A673 (cell line): Measurements from ENCODE around the gene HOXC5. TPM values are rescaled to one million over a fixed set of nuclear protein-coding genes. Genes with fewer than 3 reads are reported as not detected.

ENCODE experiments used
- BruUV-seq: library from RNA; stranded (reverse); fragments of 400-500 nt; replicated peaks from 2 replicates; lab custom pipeline; 2021; lab: Mats Ljungman, UMichigan
- CTCF ChIA-PET: fragments of 300-600 bp; sonication (Branson Sonifier 250); formaldehyde crosslinking; loops from one replicate; lab custom pipeline; 2022; ENCODE audit warnings: antibody characterized with exemption; lab: Charles Lee
- POLR2A ChIA-PET: fragments of 300-600 bp; sonication (Branson Sonifier 250); formaldehyde crosslinking; loops from one replicate; lab custom pipeline; 2022; ENCODE audit warnings: antibody characterized with exemption; ENCODE audit not compliant: low non-redundant PET; lab: Charles Lee
- DNase-seq: peaks from one replicate; pipeline ENCODE4 v3.0.0-alpha.2; 2015; ENCODE audit warnings: low spot score
- H3K27ac ChIP-seq: fragments of 200-600 bp; sonication (generic); 2 replicates; pipeline ENCODE4 v1.5.1; 2016; ENCODE audit warnings: mixed run types, low read depth, mild to moderate bottlenecking, mixed read lengths, antibody characterized with exemption, low read length; ENCODE audit not compliant: poor library complexity, severe bottlenecking
- H3K27me3 ChIP-seq: fragments of 200-600 bp; sonication (generic); replicated peaks from 2 replicates; pipeline ENCODE4 v1.6.1; 2017; ENCODE audit warnings: mixed run types, low read depth, mild to moderate bottlenecking, mixed read lengths, antibody characterized with exemption, low read length; ENCODE audit not compliant: insufficient read depth, poor library complexity
- H3K36me3 ChIP-seq: fragments of 200-600 bp; sonication (generic); 2 replicates; pipeline ENCODE4 v1.6.1; 2016; ENCODE audit warnings: mixed run types, mild to moderate bottlenecking, mixed read lengths, antibody characterized with exemption, low read length; ENCODE audit not compliant: insufficient read depth, poor library complexity, severe bottlenecking
- H3K4me1 ChIP-seq: fragments of 200-600 bp; sonication (generic); 2 replicates; pipeline ENCODE4 v1.6.1; 2017; ENCODE audit warnings: mixed run types, mild to moderate bottlenecking, mixed read lengths, antibody characterized with exemption, low read length; ENCODE audit not compliant: insufficient read depth, poor library complexity, severe bottlenecking
- H3K4me3 ChIP-seq: fragments of 200-600 bp; sonication (generic); 2 replicates; pipeline ENCODE4 v1.5.1; 2016; ENCODE audit warnings: low read depth, mixed run types, mild to moderate bottlenecking, mixed read lengths, low read length; ENCODE audit not compliant: poor library complexity, severe bottlenecking
- H3K9me3 ChIP-seq: fragments of 200-600 bp; sonication (generic); 2 replicates; pipeline ENCODE4 v1.6.1; 2016; ENCODE audit warnings: mixed run types, low read depth, mild to moderate bottlenecking, mixed read lengths, antibody characterized with exemption, low read length; ENCODE audit not compliant: poor library complexity, severe bottlenecking
- EZH2 ChIP-seq: fragments of 200-600 bp; sonication (generic); IDR thresholded peaks from 2 replicates; pipeline ENCODE4 v1.6.1; 2017; ENCODE audit warnings: borderline replicate concordance, low read depth, mild to moderate bottlenecking, mixed read lengths, antibody characterized with exemption, low read length; ENCODE audit not compliant: poor library complexity, severe bottlenecking
- intact Hi-C: fragments of 100-400 bp; cut with micrococcal nuclease; formaldehyde crosslinking; loops from one replicate; pipeline ENCODE4 v1.10.0; 2022; ENCODE audit not compliant: unreplicated experiment
- total RNA-seq: library from RNA; stranded (reverse); gene quantifications from 2 replicates; pipeline ENCODE4 v1.2.3, GENCODE V29; 2021
- TF ChIP-seq, protein P1 (sequence below): fragments of 300-800, 200-600 bp; sonication (generic); conservative IDR thresholded peaks from 2 replicates; pipeline ENCODE4 v1.5.1; 2017; ENCODE audit warnings: low read depth, mild to moderate bottlenecking, antibody characterized with exemption, low read length, moderate library complexity, mixed read lengths

Gene HOXC5
- total RNA-seq, 1 experiment from 2014 or later, result 1.9 TPM

DNA sequence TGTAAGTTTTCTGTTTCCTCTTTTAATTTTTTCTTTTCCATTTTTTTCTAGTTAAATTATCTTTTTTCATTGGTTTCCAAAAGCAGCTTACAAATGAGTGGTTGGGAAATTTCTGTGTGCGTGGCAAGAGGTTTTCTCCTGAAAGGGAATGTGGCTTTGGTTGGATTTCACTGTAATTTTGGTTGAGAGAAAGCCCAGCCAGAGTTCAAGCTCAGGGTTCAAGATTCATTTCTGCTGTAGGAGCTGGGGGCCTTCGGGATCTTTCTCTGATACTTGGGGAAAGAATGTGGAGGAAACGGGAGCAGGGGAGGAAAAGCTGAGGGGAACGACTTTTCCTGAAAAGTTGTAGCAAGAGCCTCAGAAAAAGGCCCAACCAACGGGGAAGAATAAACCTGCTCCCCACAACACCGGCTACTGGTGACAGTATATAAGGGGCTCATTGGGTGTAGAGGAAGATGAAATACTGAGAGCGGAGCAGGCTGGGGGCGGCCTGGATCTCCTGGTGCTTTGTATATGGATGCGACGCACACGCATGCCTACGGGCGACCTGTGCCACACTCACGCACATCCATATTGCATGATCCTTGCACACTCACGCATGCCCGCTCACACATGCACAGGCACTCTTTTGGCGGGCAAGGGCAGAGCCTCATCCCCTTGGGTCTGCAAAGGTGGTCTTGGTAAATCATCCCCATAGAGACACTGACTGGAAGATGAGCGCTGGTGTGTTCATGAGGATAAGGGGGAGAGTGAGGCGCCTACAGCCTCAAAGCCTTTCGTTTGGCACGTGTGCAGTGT, 46.0 kb upstream of the HOXC5 start:
- Histone ChIP-seq H3K4me3 (peak overlapping the region; percentile 72), H3K27me3 (no peaks in the 10 kb centered on the region), H3K36me3 (no peaks in the 10 kb centered on the region), H3K4me1 (peaks cover 56% of the 10 kb centered on the region), H3K9me3 (no peaks in the 10 kb centered on the region), H3K27ac (peak overlapping the region; percentile 81)
- intact Hi-C loops, result loop anchor here (10.0 kb wide), 1 partner anchor 388 kb away; no protein-coding TSS in a partner anchor
- ChIA-PET POLR2A (no interaction called here), CTCF (interaction anchor here (0.7 to 3.4 kb wide), 2 partner anchors 205 to 214 kb away, joined by 8 to 32 read pairs; no protein-coding TSS in a partner anchor)
- TSS peak; percentile 34 for BruUV-seq
- TF ChIP-seq EZH2, result no peak
- TF ChIP-seq, protein P1, sequence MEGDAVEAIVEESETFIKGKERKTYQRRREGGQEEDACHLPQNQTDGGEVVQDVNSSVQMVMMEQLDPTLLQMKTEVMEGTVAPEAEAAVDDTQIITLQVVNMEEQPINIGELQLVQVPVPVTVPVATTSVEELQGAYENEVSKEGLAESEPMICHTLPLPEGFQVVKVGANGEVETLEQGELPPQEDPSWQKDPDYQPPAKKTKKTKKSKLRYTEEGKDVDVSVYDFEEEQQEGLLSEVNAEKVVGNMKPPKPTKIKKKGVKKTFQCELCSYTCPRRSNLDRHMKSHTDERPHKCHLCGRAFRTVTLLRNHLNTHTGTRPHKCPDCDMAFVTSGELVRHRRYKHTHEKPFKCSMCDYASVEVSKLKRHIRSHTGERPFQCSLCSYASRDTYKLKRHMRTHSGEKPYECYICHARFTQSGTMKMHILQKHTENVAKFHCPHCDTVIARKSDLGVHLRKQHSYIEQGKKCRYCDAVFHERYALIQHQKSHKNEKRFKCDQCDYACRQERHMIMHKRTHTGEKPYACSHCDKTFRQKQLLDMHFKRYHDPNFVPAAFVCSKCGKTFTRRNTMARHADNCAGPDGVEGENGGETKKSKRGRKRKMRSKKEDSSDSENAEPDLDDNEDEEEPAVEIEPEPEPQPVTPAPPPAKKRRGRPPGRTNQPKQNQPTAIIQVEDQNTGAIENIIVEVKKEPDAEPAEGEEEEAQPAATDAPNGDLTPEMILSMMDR, result no peak
- DNase-seq, result no peak

DNA sequence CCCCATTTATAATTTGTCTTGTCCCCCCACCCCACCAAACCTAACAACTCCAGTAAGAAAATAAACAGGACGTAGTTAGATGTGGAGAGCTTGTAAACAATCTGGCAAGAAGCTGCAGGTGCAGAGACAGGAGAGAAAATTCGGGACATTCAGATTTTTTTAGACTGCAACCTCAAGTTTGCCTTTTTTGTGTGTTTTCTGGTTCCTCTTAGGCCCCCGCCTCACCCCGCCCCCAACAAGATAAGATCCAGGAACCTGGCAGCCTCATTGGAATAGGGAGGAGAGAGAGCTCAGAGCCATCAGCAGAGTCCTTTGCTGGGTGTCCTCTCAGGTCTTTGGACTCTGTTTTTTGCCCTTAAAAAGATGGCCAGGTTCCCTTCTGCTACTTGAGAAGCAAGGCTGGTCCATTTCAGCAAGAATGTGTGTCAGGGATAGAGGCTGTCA, 45.0 kb upstream of the HOXC5 start:
- no TSS peak for BruUV-seq
- no peak for DNase-seq
- intact Hi-C loops, result loop anchor here (10.0 kb wide), 1 partner anchor 387 kb away; no protein-coding TSS in a partner anchor
- ChIA-PET POLR2A (interaction anchor here (0.6 to 0.7 kb wide), 3 partner anchors 10 to 204 kb away, joined by 5 to 9 read pairs (median 5); no protein-coding TSS in a partner anchor), CTCF (interaction anchor here (0.7 kb wide), 1 partner anchor 250 kb away, joined by 17 read pairs; no protein-coding TSS in a partner anchor)
- H3K36me3 ChIP-seq, result no peaks in the 10 kb centered on the region
- H3K27me3 ChIP-seq, result no peaks in the 10 kb centered on the region
- TF ChIP-seq EZH2, result no peak
- TF ChIP-seq, protein P1, result no peak
- peaks cover 66% of the 10 kb centered on the region for H3K4me1 ChIP-seq
- H3K4me3 ChIP-seq, result peak overlapping the region; percentile 72
- H3K27ac ChIP-seq, result peak overlapping the region; percentile 65
- H3K9me3 ChIP-seq, result no peaks in the 10 kb centered on the region

DNA sequence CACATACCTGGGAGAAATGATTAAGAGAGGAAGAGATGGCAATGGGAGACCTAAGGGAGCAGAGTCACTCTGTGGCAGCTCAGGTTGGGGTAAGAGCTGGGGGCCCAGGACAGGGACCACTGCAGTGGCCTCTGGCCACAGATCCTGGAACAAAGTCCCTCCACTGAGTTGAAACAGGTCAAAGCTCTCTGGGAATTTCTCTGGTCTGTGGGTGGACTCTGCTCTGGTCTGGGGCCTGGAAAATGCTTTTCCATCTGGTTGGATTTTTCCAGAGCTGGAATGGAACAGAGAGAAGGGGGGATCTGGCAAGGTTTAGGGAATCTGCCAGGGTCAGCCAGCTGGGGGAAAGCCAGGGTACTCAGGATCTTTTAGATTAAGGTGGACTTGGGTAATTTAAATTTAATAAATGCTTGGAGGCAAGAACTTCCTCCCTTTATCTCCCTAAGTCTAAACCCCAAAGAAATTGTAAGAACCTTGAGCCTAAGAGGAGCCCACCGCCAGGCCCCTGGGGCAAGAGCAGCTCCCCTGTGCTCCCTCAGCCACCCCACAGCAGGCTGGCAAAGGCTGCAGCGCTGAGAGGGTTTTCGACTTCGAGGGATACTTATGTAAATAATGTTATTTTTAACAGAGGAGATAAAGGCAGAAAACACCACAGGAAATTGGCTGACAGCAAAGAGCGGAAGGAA, 44.2 kb upstream of the HOXC5 start:
- no peaks in the 10 kb centered on the region for H3K9me3 ChIP-seq
- DNase-seq, result no peak
- H3K36me3 ChIP-seq, result no peaks in the 10 kb centered on the region
- ChIA-PET CTCF (interaction anchor here (0.6 to 1.0 kb wide), 3 partner anchors 203 to 528 kb away, joined by 3 to 7 read pairs (median 4); no protein-coding TSS in a partner anchor), POLR2A (interaction anchor here (0.6 to 0.7 kb wide), 2 partner anchors 11 to 749 kb away, joined by 5 to 11 read pairs; no protein-coding TSS in a partner anchor)
- H3K27me3 ChIP-seq, result no peaks in the 10 kb centered on the region
- H3K4me3 ChIP-seq, result peak overlapping the region; percentile 47
- TF ChIP-seq, protein P1, result no peak
- H3K27ac ChIP-seq, result peak overlapping the region; percentile 65
- no TSS peak for BruUV-seq
- peaks cover 74% of the 10 kb centered on the region for H3K4me1 ChIP-seq
- intact Hi-C loops, result loop anchor here (1.0 to 10.0 kb wide), 2 partner anchors 16 to 386 kb away; no protein-coding TSS in a partner anchor
